SK-N-SH (cell line): ENCODE data around the gene CHST11.

Experiments used
- CHD2 ChIP-seq: fragments of 150-350 bp; IDR thresholded peaks from 2 replicates; pipeline ENCODE4 v1.6.1; 2018; ENCODE audit warnings: low read length; ENCODE audit not compliant: partially characterized antibody
- CTCF ChIP-seq: fragments of 200-600 bp; sonication (generic); IDR thresholded peaks from 2 replicates; pipeline ENCODE4 v1.6.1; 2017; ENCODE audit warnings: antibody characterized with exemption, mild to moderate bottlenecking, moderate library complexity
- EP300 ChIP-seq, 2 experiments: IDR thresholded peaks; 2 replicates each; pipeline versions ENCODE4 v1.4.0 to v1.6.1; 2012; ENCODE audit warnings: borderline replicate concordance in 1 of 2, low read depth in 1 of 2, low read length in 1 of 2
- EZH2phosphoT487 ChIP-seq: fragments of 200-600 bp; sonication (generic); IDR thresholded peaks from 2 replicates; pipeline ENCODE4 v1.6.1; 2017; ENCODE audit warnings: low read depth, mixed run types, mild to moderate bottlenecking, antibody characterized with exemption, moderate library complexity, borderline replicate concordance
- FOXJ3 ChIP-seq: sonication (generic); formaldehyde crosslinking; IDR thresholded peaks from 2 replicates; pipeline ENCODE4 v1.5.1; 2020; ENCODE audit warnings: mild to moderate bottlenecking, missing genetic modification reagents
- MXI1 ChIP-seq: IDR thresholded peaks from 2 replicates; pipeline ENCODE4 v1.6.1; 2012; ENCODE audit warnings: mild to moderate bottlenecking, low read depth, low read length, improper control_type of control experiment
- POLR2AphosphoS5 ChIP-seq: IDR thresholded peaks from 2 replicates; pipeline ENCODE4 v1.6.1; 2012; ENCODE audit warnings: low read depth, low read length
- REST ChIP-seq: IDR thresholded peaks from 2 replicates; pipeline ENCODE4 v1.6.1; 2012; ENCODE audit warnings: mild to moderate bottlenecking, low read depth, low read length, moderate library complexity
- RFX5 ChIP-seq: IDR thresholded peaks from 2 replicates; pipeline ENCODE4 v1.6.1; 2012; ENCODE audit warnings: mild to moderate bottlenecking, improper control_type of control experiment, low read length
- TAF1 ChIP-seq: IDR thresholded peaks from 2 replicates; pipeline ENCODE4 v1.6.1; 2012; ENCODE audit warnings: low read depth, mild to moderate bottlenecking, low read length, moderate library complexity, borderline replicate concordance
- TCF12 ChIP-seq: IDR thresholded peaks from 2 replicates; pipeline ENCODE4 v1.4.0; 2012
- ZBTB33 ChIP-seq: IDR thresholded peaks from 2 replicates; pipeline ENCODE4 v1.4.0; 2012; ENCODE audit warnings: low read depth, borderline replicate concordance

GRCh38 chr12:104752881-104753280, 296.1 kb downstream of the CHST11 start:
- TF ChIP-seq CTCF (no peak), RFX5 (no peak), TCF12 (no peak), CHD2 (no peak), TAF1 (no peak), EZH2phosphoT487 (no peak), POLR2AphosphoS5 (no peak), ZBTB33 (no peak), FOXJ3 (no peak), MXI1 (no peak), REST (no peak), EP300 (IDR thresholded peaks at IDR 0.05; ENCODE audit: borderline replicate concordance in 1 of 2, low read depth in 1 of 2, low read length in 1 of 2) (no peak)
